GM19463 (cell line): ENCODE results near the gene SLC44A1.

Experiments used
- ATAC-seq: cut with Tn5 transposase; IDR thresholded peaks from one replicate; pipeline ENCODE4 v1.9.1; 2021; ENCODE audit warnings: mild to moderate bottlenecking, moderate library complexity; ENCODE audit not compliant: unreplicated experiment

The SLC44A1 gene

GRCh38 chr9:105331755-105332154 is 87.3 kb downstream of the SLC44A1 start:
- no peak for ATAC-seq

GRCh38 chr9:105332471-105332870 is 88.0 kb downstream of the SLC44A1 start:
- ATAC-seq: no peak

GRCh38 chr9:105333076-105333475 is 88.6 kb downstream of the SLC44A1 start:
- no peak for ATAC-seq

- no peak for ATAC-seq
These were observed 89.4 kb downstream of the SLC44A1 start for GRCh38 chr9:105333811-105334210.

GRCh38 chr9:105338308-105338707 is 93.9 kb downstream of the SLC44A1 start:
- no peak for ATAC-seq

- no peak for ATAC-seq
These were observed 95.4 kb downstream of the SLC44A1 start for GRCh38 chr9:105339849-105340248.

GRCh38 chr9:105341434-105342146 is 97.1 kb downstream of the SLC44A1 start:
- peak; percentile 68 for ATAC-seq

GRCh38 chr9:105342147-105342505 is 97.7 kb downstream of the SLC44A1 start:
- ATAC-seq: no peak

- no peak for ATAC-seq
These were observed 99.8 kb downstream of the SLC44A1 start for GRCh38 chr9:105344283-105344682.

GRCh38 chr9:105345626-105346025 is 101.2 kb downstream of the SLC44A1 start:
- no peak for ATAC-seq

GRCh38 chr9:105346273-105346672 is 101.8 kb downstream of the SLC44A1 start:
- no peak for ATAC-seq

GRCh38 chr9:105354448-105354847 is 110.0 kb downstream of the SLC44A1 start:
- no peak for ATAC-seq

GRCh38 chr9:105355781-105356180 is 111.3 kb downstream of the SLC44A1 start:
- ATAC-seq: peak; percentile 40

GRCh38 chr9:105357937-105358336 is 113.5 kb downstream of the SLC44A1 start:
- ATAC-seq: peak; percentile 75

- peak; percentile 64 for ATAC-seq
These were observed 115.4 kb downstream of the SLC44A1 start for GRCh38 chr9:105359892-105360291.

GRCh38 chr9:105360344-105360743 is 115.9 kb downstream of the SLC44A1 start:
- no peak for ATAC-seq

- ATAC-seq: no peak
These were observed 117.4 kb downstream of the SLC44A1 start for GRCh38 chr9:105361873-105362272.

GRCh38 chr9:105362470-105362869 is 118.0 kb downstream of the SLC44A1 start:
- no peak for ATAC-seq

- no peak for ATAC-seq
These were observed 119.4 kb downstream of the SLC44A1 start for GRCh38 chr9:105363837-105364236.

GRCh38 chr9:105369911-105370310 is 125.5 kb downstream of the SLC44A1 start:
- ATAC-seq: no peak

GRCh38 chr9:105373723-105374122 is 129.3 kb downstream of the SLC44A1 start:
- ATAC-seq: no peak

- no peak for ATAC-seq
These were observed 130.9 kb downstream of the SLC44A1 start for GRCh38 chr9:105375323-105375722.

- ATAC-seq: no peak
These were observed 132.4 kb downstream of the SLC44A1 start for GRCh38 chr9:105376893-105377292.
